ENCODE results near the gene GGCT. TPM values are rescaled to one million over a fixed set of nuclear protein-coding genes. Genes with fewer than 3 reads are reported as not detected.

GGCT gene
- total and polyA plus RNA-seq, 2 of the 8 experiments (the other 6 are each of a cell fraction or from before 2014, with no cell fraction given): 50.0 to 129 TPM

- 0 out of 4 replicates have a peak, but pooled peaks cover 0 to 2% of the 10 kb centered on the region in 2 experiments for H3K9me3 ChIP-seq (ENCODE audit: insufficient read depth in 2 of 2, low read depth in 1 of 2, low read length in 1 of 2)
- peaks cover 13% of the 10 kb centered on the region for H3K79me1 ChIP-seq (ENCODE audit: low read depth, low read length)
- H3K18ac ChIP-seq (ENCODE audit: extremely low read depth, low read length): no peak overlapping the region
- H2BK15ac ChIP-seq (ENCODE audit: low read length): no peak overlapping the region
- H3K36me3 ChIP-seq (ENCODE audit: control insufficient read depth in 2 of 4, insufficient read depth in 4 of 4, low read length in 3 of 4): peaks cover 4 to 35% (median 11%) of the 10 kb centered on the region in 4 experiments; a peak in 7 of 8 replicates
- no peak overlapping the region for H2BK20ac ChIP-seq (ENCODE audit: low read length)
- H3K23ac ChIP-seq (ENCODE audit: insufficient read length): no peak overlapping the region
- TF ChIP-seq RBBP5 (IDR thresholded peaks at IDR 0.05; ENCODE audit: borderline replicate concordance, low read depth, low read length): no peak
- no peak for TF ChIP-seq NRF1 (IDR thresholded peaks at IDR 0.05; ENCODE audit: low read depth, low read length)
- no peak for TF ChIP-seq EGR1 (IDR thresholded peaks at IDR 0.05; ENCODE audit: borderline replicate concordance, low read depth, low read length)
- TF ChIP-seq E2F6 (IDR thresholded peaks at IDR 0.05): no peak
- no peak for TF ChIP-seq RAD21 (IDR thresholded peaks at IDR 0.05 in 1 of 2, conservative IDR thresholded peaks at IDR 0.05 in 1 of 2; ENCODE audit: low read depth in 2 of 2, low read length in 2 of 2)
- no peak for TF ChIP-seq ATF2 (IDR thresholded peaks at IDR 0.05; ENCODE audit: low read length)
- TF ChIP-seq SRF (IDR thresholded peaks at IDR 0.05; ENCODE audit: low read depth, low read length): no peak
- H3K27me3 ChIP-seq (replicated peaks in 1 of 4; ENCODE audit: control insufficient read depth in 3 of 4, extremely low read depth in 1 of 4, insufficient read depth in 3 of 4, low read length in 3 of 4): no peaks in the 10 kb centered on the region
- no peak overlapping the region for H2BK12ac ChIP-seq (ENCODE audit: low read depth, low read length)
- no peak overlapping the region for H2AFZ ChIP-seq (ENCODE audit: low read length)
- H3K4me3 ChIP-seq (ENCODE audit: extremely low read depth in 1 of 4, insufficient read depth in 2 of 4, low read depth in 3 of 4, low read length in 4 of 4): no peak overlapping the region
- no peak overlapping the region for H3K56ac ChIP-seq (replicated peaks; ENCODE audit: insufficient read length, low read depth, low read length)
- no peak overlapping the region for H4K5ac ChIP-seq (ENCODE audit: insufficient read length, low read depth, low read length)
- POLR2A ChIA-PET (ENCODE audit: partially characterized antibody): no interaction called here
- WGBS, 2 experiments (ENCODE audit: extremely low coverage in 1 of 2, insufficient coverage in 1 of 2, insufficient read length in 1 of 2, insufficient replicate concordance in 2 of 2, low coverage in 1 of 2, low lambda C conversion rate in 2 of 2, missing lambda C conversion rate in 1 of 2): 88% methylated on average over 5 of the region's 5 CpGs; no CpG with 5 or more reads in 1 of the 2 experiments
- H2BK120ac ChIP-seq (replicated peaks; ENCODE audit: low read depth, low read length): no peak overlapping the region
- CTCF ChIA-PET (ENCODE audit: partially characterized antibody): no interaction called here
- H3K27ac ChIP-seq (ENCODE audit: low read depth, low read length): no peak overlapping the region
- no peak overlapping the region for H2BK5ac ChIP-seq (ENCODE audit: low read depth, low read length)
- H3K4ac ChIP-seq (replicated peaks; ENCODE audit: insufficient read length, low read depth, low read length): no peak overlapping the region
- no peak overlapping the region for H2AK5ac ChIP-seq (ENCODE audit: low read depth, low read length)
- H3K79me2 ChIP-seq (ENCODE audit: control insufficient read depth in 1 of 2, insufficient read depth in 2 of 2, low read length in 2 of 2): peaks cover 9 to 53% of the 10 kb centered on the region in 2 experiments
- H3K4me1 ChIP-seq (replicated peaks in 1 of 4; ENCODE audit: control insufficient read depth in 3 of 4, insufficient read depth in 4 of 4, low read length in 3 of 4): peaks cover 0 to 6% (median 3%) of the 10 kb centered on the region in 4 experiments; a peak in 4 of 7 replicates
- H4K20me1 ChIP-seq (replicated peaks in 1 of 2; ENCODE audit: control insufficient read depth in 1 of 2, insufficient read depth in 2 of 2, low read length in 2 of 2): peaks cover 3 to 8% of the 10 kb centered on the region in 2 experiments
- H4K8ac ChIP-seq (ENCODE audit: extremely low read depth, insufficient read depth, low read length): no peak overlapping the region
- no peak overlapping the region for H3K4me2 ChIP-seq (ENCODE audit: insufficient read depth in 1 of 2, low read depth in 2 of 2, low read length in 2 of 2)
- no peak overlapping the region for H3K9ac ChIP-seq (replicated peaks in 1 of 4; ENCODE audit: extremely low read depth in 1 of 4, low read depth in 3 of 4, low read length in 3 of 4)
- no peak for FAIRE-seq
- no peak for DNase-seq (ENCODE audit: low read depth in 1 of 2, low spot score in 2 of 2)
- no peak overlapping the region for H4K91ac ChIP-seq (replicated peaks; ENCODE audit: insufficient read length, low read length)
- peaks cover 4% of the 10 kb centered on the region; the same call in 1 of the 2 replicates for H3K23me2 ChIP-seq (ENCODE audit: low read depth, low read length)
- no peak overlapping the region for H3K14ac ChIP-seq (ENCODE audit: insufficient read length)
Measured at GRCh38 chr7:30501264-30501663, 3.4 kb downstream of the GGCT start.

All from H1 (cell line).